ENCODE results near the gene POLR2E. TPM values are rescaled to one million over a fixed set of nuclear protein-coding genes. Genes with fewer than 3 reads are reported as not detected.

POLR2E gene
- total and polyA plus RNA-seq, 2 of the 13 experiments (the other 11 are each of a cell fraction or from before 2014, with no cell fraction given), result 140 to 272 TPM

GRCh38 chr19:1104311-1105007 is 9.3 kb upstream of the POLR2E start (continued):
- no peak for TF ChIP-seq ZNF503 (CRISPR knock-in tag; IDR thresholded peaks at IDR 0.05)
- no peak for TF ChIP-seq NPAS2 (CRISPR knock-in tag; IDR thresholded peaks at IDR 0.05; ENCODE audit: borderline replicate concordance)
- TF ChIP-seq SRSF9 (IDR thresholded peaks at IDR 0.05; ENCODE audit: borderline replicate concordance, insufficient read depth, low read depth, low read length, poor library complexity, severe bottlenecking), result no peak
- no peak for TF ChIP-seq HDAC6 (IDR thresholded peaks at IDR 0.05; ENCODE audit: low read depth, low read length)
- peak; percentile 7 for TF ChIP-seq HNRNPK (IDR thresholded peaks at IDR 0.05; ENCODE audit: low read depth, low read length, poor library complexity, severe bottlenecking)
- no peak for TF ChIP-seq TCF7L2 (IDR thresholded peaks at IDR 0.05; ENCODE audit: low read depth, low read length)
- no peak for TF ChIP-seq FOXC1 (CRISPR knock-in tag; IDR thresholded peaks at IDR 0.05; ENCODE audit: borderline replicate concordance)
- TF ChIP-seq HOXA7 (CRISPR knock-in tag; IDR thresholded peaks at IDR 0.05), result no peak
- no peak for TF ChIP-seq RXRA (CRISPR knock-in tag; IDR thresholded peaks at IDR 0.05)
- no peak for TF ChIP-seq ZNF282 (IDR thresholded peaks at IDR 0.05; ENCODE audit: partially characterized antibody)
- no peak; the same call in 1 of the 2 replicates for TF ChIP-seq ZNF879 (CRISPR knock-in tag; IDR thresholded peaks at IDR 0.05)
- TF ChIP-seq ZBTB26 (CRISPR knock-in tag; IDR thresholded peaks at IDR 0.05; ENCODE audit: borderline replicate concordance), result no peak
- no peak for TF ChIP-seq POGK (CRISPR knock-in tag; conservative IDR thresholded peaks at IDR 0.05)
- TF ChIP-seq ZNF232 (CRISPR knock-in tag; IDR thresholded peaks at IDR 0.05; ENCODE audit: borderline replicate concordance), result no peak
- no peak for TF ChIP-seq ZNF576 (CRISPR knock-in tag; IDR thresholded peaks at IDR 0.05)
- no peak for TF ChIP-seq ZNF589 (CRISPR knock-in tag; conservative IDR thresholded peaks at IDR 0.05)
- TF ChIP-seq CENPBD1 (CRISPR knock-in tag; IDR thresholded peaks at IDR 0.05; ENCODE audit: borderline replicate concordance, low read depth), result no peak
- 0 out of 2 replicates have a peak, but pooled peaks have one; percentile 34 for TF ChIP-seq ZSCAN21 (CRISPR knock-in tag; IDR thresholded peaks at IDR 0.05; ENCODE audit: borderline replicate concordance)
- no peak for TF ChIP-seq ARID5B (CRISPR knock-in tag; IDR thresholded peaks at IDR 0.05)
